ENCODE results near the gene MGME1. TPM values are rescaled to one million over a fixed set of nuclear protein-coding genes. Genes with fewer than 3 reads are reported as not detected.
A peak's percentile ranks its signal among the peaks of the same experiment; 100 is the strongest.

The MGME1 gene
- total and polyA plus RNA-seq, 2 of the 13 experiments (the other 11 are each of a cell fraction or from before 2014, with no cell fraction given) = 36.7 to 66.6 TPM

DNA sequence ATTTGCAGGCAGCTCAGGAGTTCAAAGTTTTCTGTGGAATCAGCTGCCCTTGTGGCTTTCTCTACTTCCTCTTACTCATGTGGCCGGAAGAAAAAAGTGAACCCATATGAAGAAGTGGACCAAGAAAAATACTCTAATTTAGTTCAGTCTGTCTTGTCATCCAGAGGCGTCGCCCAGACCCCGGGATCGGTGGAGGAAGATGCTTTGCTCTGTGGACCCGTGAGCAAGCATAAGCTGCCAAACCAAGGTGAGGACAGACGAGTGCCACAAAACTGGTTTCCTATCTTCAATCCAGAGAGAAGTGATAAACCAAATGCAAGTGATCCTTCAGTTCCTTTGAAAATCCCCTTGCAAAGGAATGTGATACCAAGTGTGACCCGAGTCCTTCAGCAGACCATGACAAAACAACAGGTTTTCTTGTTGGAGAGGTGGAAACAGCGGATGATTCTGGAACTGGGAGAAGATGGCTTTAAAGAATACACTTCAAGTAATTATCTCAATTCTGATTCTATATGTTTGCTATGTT lies 1.1 kb downstream of the MGME1 start (continued):
- TF ChIP-seq, protein P1, sequence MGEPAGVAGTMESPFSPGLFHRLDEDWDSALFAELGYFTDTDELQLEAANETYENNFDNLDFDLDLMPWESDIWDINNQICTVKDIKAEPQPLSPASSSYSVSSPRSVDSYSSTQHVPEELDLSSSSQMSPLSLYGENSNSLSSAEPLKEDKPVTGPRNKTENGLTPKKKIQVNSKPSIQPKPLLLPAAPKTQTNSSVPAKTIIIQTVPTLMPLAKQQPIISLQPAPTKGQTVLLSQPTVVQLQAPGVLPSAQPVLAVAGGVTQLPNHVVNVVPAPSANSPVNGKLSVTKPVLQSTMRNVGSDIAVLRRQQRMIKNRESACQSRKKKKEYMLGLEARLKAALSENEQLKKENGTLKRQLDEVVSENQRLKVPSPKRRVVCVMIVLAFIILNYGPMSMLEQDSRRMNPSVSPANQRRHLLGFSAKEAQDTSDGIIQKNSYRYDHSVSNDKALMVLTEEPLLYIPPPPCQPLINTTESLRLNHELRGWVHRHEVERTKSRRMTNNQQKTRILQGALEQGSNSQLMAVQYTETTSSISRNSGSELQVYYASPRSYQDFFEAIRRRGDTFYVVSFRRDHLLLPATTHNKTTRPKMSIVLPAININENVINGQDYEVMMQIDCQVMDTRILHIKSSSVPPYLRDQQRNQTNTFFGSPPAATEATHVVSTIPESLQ (CRISPR knock-in tag; conservative IDR thresholded peaks at IDR 0.05) = no peak
- no peak for TF ChIP-seq MEF2D (CRISPR knock-in tag; IDR thresholded peaks at IDR 0.05)
- TF ChIP-seq GATAD2A (CRISPR knock-in tag; IDR thresholded peaks at IDR 0.05) = peak; percentile 27; the same call in 1 of the 2 replicates
- no peak for TF ChIP-seq ZFP37 (CRISPR knock-in tag; IDR thresholded peaks at IDR 0.05; ENCODE audit: borderline replicate concordance)
- no peak for TF ChIP-seq ZBTB20 (CRISPR knock-in tag; IDR thresholded peaks at IDR 0.05; ENCODE audit: borderline replicate concordance, low read depth)
- no peak for TF ChIP-seq THRA (CRISPR knock-in tag; IDR thresholded peaks at IDR 0.05; ENCODE audit: borderline replicate concordance)
- no peak for TF ChIP-seq HCFC1 (IDR thresholded peaks at IDR 0.05; ENCODE audit: low read depth, low read length)
- TF ChIP-seq, protein P2, sequence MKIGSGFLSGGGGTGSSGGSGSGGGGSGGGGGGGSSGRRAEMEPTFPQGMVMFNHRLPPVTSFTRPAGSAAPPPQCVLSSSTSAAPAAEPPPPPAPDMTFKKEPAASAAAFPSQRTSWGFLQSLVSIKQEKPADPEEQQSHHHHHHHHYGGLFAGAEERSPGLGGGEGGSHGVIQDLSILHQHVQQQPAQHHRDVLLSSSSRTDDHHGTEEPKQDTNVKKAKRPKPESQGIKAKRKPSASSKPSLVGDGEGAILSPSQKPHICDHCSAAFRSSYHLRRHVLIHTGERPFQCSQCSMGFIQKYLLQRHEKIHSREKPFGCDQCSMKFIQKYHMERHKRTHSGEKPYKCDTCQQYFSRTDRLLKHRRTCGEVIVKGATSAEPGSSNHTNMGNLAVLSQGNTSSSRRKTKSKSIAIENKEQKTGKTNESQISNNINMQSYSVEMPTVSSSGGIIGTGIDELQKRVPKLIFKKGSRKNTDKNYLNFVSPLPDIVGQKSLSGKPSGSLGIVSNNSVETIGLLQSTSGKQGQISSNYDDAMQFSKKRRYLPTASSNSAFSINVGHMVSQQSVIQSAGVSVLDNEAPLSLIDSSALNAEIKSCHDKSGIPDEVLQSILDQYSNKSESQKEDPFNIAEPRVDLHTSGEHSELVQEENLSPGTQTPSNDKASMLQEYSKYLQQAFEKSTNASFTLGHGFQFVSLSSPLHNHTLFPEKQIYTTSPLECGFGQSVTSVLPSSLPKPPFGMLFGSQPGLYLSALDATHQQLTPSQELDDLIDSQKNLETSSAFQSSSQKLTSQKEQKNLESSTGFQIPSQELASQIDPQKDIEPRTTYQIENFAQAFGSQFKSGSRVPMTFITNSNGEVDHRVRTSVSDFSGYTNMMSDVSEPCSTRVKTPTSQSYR (CRISPR knock-in tag; IDR thresholded peaks at IDR 0.05; ENCODE audit: borderline replicate concordance) = no peak
- no peak for TF ChIP-seq ZBTB39 (CRISPR knock-in tag; IDR thresholded peaks at IDR 0.05)
- no peak for TF ChIP-seq WIZ (CRISPR knock-in tag; IDR thresholded peaks at IDR 0.05)
- TF ChIP-seq MYNN (CRISPR knock-in tag; IDR thresholded peaks at IDR 0.05; ENCODE audit: low read depth) = no peak
- TF ChIP-seq, protein P3, sequence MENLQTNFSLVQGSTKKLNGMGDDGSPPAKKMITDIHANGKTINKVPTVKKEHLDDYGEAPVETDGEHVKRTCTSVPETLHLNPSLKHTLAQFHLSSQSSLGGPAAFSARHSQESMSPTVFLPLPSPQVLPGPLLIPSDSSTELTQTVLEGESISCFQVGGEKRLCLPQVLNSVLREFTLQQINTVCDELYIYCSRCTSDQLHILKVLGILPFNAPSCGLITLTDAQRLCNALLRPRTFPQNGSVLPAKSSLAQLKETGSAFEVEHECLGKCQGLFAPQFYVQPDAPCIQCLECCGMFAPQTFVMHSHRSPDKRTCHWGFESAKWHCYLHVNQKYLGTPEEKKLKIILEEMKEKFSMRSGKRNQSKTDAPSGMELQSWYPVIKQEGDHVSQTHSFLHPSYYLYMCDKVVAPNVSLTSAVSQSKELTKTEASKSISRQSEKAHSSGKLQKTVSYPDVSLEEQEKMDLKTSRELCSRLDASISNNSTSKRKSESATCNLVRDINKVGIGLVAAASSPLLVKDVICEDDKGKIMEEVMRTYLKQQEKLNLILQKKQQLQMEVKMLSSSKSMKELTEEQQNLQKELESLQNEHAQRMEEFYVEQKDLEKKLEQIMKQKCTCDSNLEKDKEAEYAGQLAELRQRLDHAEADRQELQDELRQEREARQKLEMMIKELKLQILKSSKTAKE (CRISPR knock-in tag; IDR thresholded peaks at IDR 0.05; ENCODE audit: borderline replicate concordance) = no peak
- TF ChIP-seq HNF4A (CRISPR knock-in tag; IDR thresholded peaks at IDR 0.05) = peak; percentile 13; the same call in 1 of the 2 replicates
- TF ChIP-seq SNRNP70 (IDR thresholded peaks at IDR 0.05; ENCODE audit: low read depth, low read length) = no peak
- no peak for TF ChIP-seq ZNF724P (CRISPR knock-in tag; IDR thresholded peaks at IDR 0.05; ENCODE audit: borderline replicate concordance)
- TF ChIP-seq STAG1 (CRISPR knock-in tag; IDR thresholded peaks at IDR 0.05) = no peak
- no peak for TF ChIP-seq ZKSCAN1 (IDR thresholded peaks at IDR 0.05; ENCODE audit: low read length)
- TF ChIP-seq FOXC1 (CRISPR knock-in tag; IDR thresholded peaks at IDR 0.05; ENCODE audit: borderline replicate concordance) = no peak
- TF ChIP-seq ATF1 (CRISPR knock-in tag; IDR thresholded peaks at IDR 0.05) = no peak
- no peak for TF ChIP-seq ZNF644 (CRISPR knock-in tag; IDR thresholded peaks at IDR 0.05; ENCODE audit: low read depth)
- TF ChIP-seq KDM4B (CRISPR knock-in tag; IDR thresholded peaks at IDR 0.05) = no peak

All from HepG2 (cell line).